ENCODE results near the gene TTC7B.
A peak's percentile ranks its signal among the peaks of the same experiment; 100 is the strongest.

Gene TTC7B

GRCh38 chr14:90599748-90600507, 216.3 kb downstream of the TTC7B start:
- H3K4me3 ChIP-seq (ENCODE audit: low read length): no peak overlapping the region

GRCh38 chr14:90599339-90599738, 216.9 kb downstream of the TTC7B start:
- no peak overlapping the region for H3K4me3 ChIP-seq (ENCODE audit: low read length)
- no peak for DNase-seq (ENCODE audit: low read depth, low spot score)

More at GRCh38 chr14:90599748-90600507, 216.3 kb downstream of the TTC7B start:
- no peak for DNase-seq (ENCODE audit: low read depth, low spot score)

- DNase-seq (ENCODE audit: low read depth, low spot score): no peak
- H3K4me3 ChIP-seq (ENCODE audit: low read length): no peak overlapping the region
These were observed 218.3 kb downstream of the TTC7B start for GRCh38 chr14:90597961-90598360.

GRCh38 chr14:90596733-90597132, 219.5 kb downstream of the TTC7B start:
- H3K4me3 ChIP-seq (ENCODE audit: low read length): no peak overlapping the region

GRCh38 chr14:90593254-90594040, 222.8 kb downstream of the TTC7B start:
- peak; percentile 35 for DNase-seq (ENCODE audit: low read depth, low spot score)
- no peak overlapping the region for H3K4me3 ChIP-seq (ENCODE audit: low read length)

More at GRCh38 chr14:90596733-90597132, 219.5 kb downstream of the TTC7B start:
- DNase-seq (ENCODE audit: low read depth, low spot score): no peak

GRCh38 chr14:90592655-90593054, 223.6 kb downstream of the TTC7B start:
- no peak overlapping the region for H3K4me3 ChIP-seq (ENCODE audit: low read length)
- no peak for DNase-seq (ENCODE audit: low read depth, low spot score)

GRCh38 chr14:90587918-90588317, 228.3 kb downstream of the TTC7B start:
- H3K4me3 ChIP-seq (ENCODE audit: low read length): no peak overlapping the region
- no peak for DNase-seq (ENCODE audit: low read depth, low spot score)

- no peak overlapping the region for H3K4me3 ChIP-seq (ENCODE audit: low read length)
These were observed 228.8 kb downstream of the TTC7B start for GRCh38 chr14:90587252-90587910.

GRCh38 chr14:90585106-90585505, 231.1 kb downstream of the TTC7B start:
- DNase-seq (ENCODE audit: low read depth, low spot score): no peak
- H3K4me3 ChIP-seq (ENCODE audit: low read length): no peak overlapping the region

More at GRCh38 chr14:90587252-90587910, 228.8 kb downstream of the TTC7B start:
- no peak for DNase-seq (ENCODE audit: low read depth, low spot score)

- no peak for DNase-seq (ENCODE audit: low read depth, low spot score)
- H3K4me3 ChIP-seq (ENCODE audit: low read length): no peak overlapping the region
These were observed 232.2 kb downstream of the TTC7B start for GRCh38 chr14:90583916-90584605.

GRCh38 chr14:90583427-90583826, 232.8 kb downstream of the TTC7B start:
- DNase-seq (ENCODE audit: low read depth, low spot score): no peak

GRCh38 chr14:90582166-90582565, 234.1 kb downstream of the TTC7B start:
- DNase-seq (ENCODE audit: low read depth, low spot score): no peak
- no peak overlapping the region for H3K4me3 ChIP-seq (ENCODE audit: low read length)

More at GRCh38 chr14:90583427-90583826, 232.8 kb downstream of the TTC7B start:
- H3K4me3 ChIP-seq (ENCODE audit: low read length): no peak overlapping the region

GRCh38 chr14:90581745-90582144, 234.5 kb downstream of the TTC7B start:
- no peak for DNase-seq (ENCODE audit: low read depth, low spot score)
- no peak overlapping the region for H3K4me3 ChIP-seq (ENCODE audit: low read length)

GRCh38 chr14:90580377-90581335, 235.6 kb downstream of the TTC7B start:
- DNase-seq (ENCODE audit: low read depth, low spot score): no peak
- no peak overlapping the region for H3K4me3 ChIP-seq (ENCODE audit: low read length)

GRCh38 chr14:90579816-90580215, 236.4 kb downstream of the TTC7B start:
- DNase-seq (ENCODE audit: low read depth, low spot score): no peak
- no peak overlapping the region for H3K4me3 ChIP-seq (ENCODE audit: low read length)

- no peak for DNase-seq (ENCODE audit: low read depth, low spot score)
- no peak overlapping the region for H3K4me3 ChIP-seq (ENCODE audit: low read length)
These were observed 237.1 kb downstream of the TTC7B start for GRCh38 chr14:90579088-90579487.

- H3K4me3 ChIP-seq (ENCODE audit: low read length): no peak overlapping the region
- no peak for DNase-seq (ENCODE audit: low read depth, low spot score)
These were observed 237.8 kb downstream of the TTC7B start for GRCh38 chr14:90578283-90578985.
